Calu3 (cell line): ENCODE data around the gene OR51I2. TPM values are rescaled to one million over a fixed set of nuclear protein-coding genes. Genes with fewer than 3 reads are reported as not detected.

Source experiments
- BruUV-seq: library from RNA; stranded (reverse); fragments of 400-500 nt; replicated peaks from 2 replicates; lab custom pipeline; 2021; lab: Mats Ljungman, UMichigan
- CTCF ChIA-PET: fragments of 300-600 bp; sonication (Branson Sonifier 250); formaldehyde crosslinking; loops from one replicate; lab custom pipeline; 2022; ENCODE audit warnings: antibody characterized with exemption; lab: Charles Lee
- DNase-seq: peaks from one replicate; pipeline ENCODE4 v3.0.0; 2022
- H3K27ac Mint-ChIP-seq: one replicate; pipeline ENCODE4 v1.8.0; 2022; ENCODE audit warnings: mixed read lengths; ENCODE audit not compliant: unreplicated experiment
- H3K27me3 Mint-ChIP-seq: one replicate; pipeline ENCODE4 v1.8.0; 2022; ENCODE audit warnings: mixed read lengths; ENCODE audit not compliant: unreplicated experiment
- H3K36me3 Mint-ChIP-seq: one replicate; pipeline ENCODE4 v1.8.0; 2022; ENCODE audit warnings: mild to moderate bottlenecking, moderate library complexity, mixed read lengths; ENCODE audit not compliant: insufficient read depth, unreplicated experiment
- H3K4me1 Mint-ChIP-seq: one replicate; pipeline ENCODE4 v1.8.0; 2022; ENCODE audit warnings: mild to moderate bottlenecking, low read depth, mixed read lengths; ENCODE audit not compliant: unreplicated experiment
- H3K4me3 Mint-ChIP-seq: one replicate; pipeline ENCODE4 v1.8.0; 2022; ENCODE audit warnings: mild to moderate bottlenecking, low read depth, moderate library complexity, mixed read lengths; ENCODE audit not compliant: unreplicated experiment
- H3K9me3 Mint-ChIP-seq: one replicate; pipeline ENCODE4 v1.8.0; 2022; ENCODE audit warnings: low read depth, mixed read lengths; ENCODE audit not compliant: unreplicated experiment
- intact Hi-C: fragments of 100-400 bp; cut with micrococcal nuclease; formaldehyde crosslinking; loops from one replicate; pipeline ENCODE4 v1.10.0; 2022; ENCODE audit not compliant: unreplicated experiment
- total RNA-seq: library from RNA; stranded (reverse); gene quantifications from 2 replicates; pipeline ENCODE4 v1.2.3, GENCODE V29; 2022
- TF ChIP-seq, protein P1 (sequence below): fragments of 200-600 bp; IDR thresholded peaks from one replicate; pipeline ENCODE4 v1.8.0; 2022; ENCODE audit warnings: antibody characterized with exemption; ENCODE audit not compliant: unreplicated experiment

OR51I2 gene
- total RNA-seq, 1 experiment from 2014 or later = not detected

- CTCF ChIA-PET = no interaction called here
- Mint-ChIP-seq H3K4me3 (no peak overlapping the region), H3K27ac (no peak overlapping the region), H3K9me3 (peaks cover 5% of the 10 kb centered on the region), H3K4me1 (no peaks in the 10 kb centered on the region), H3K36me3 (no peaks in the 10 kb centered on the region), H3K27me3 (no peaks in the 10 kb centered on the region)
- TF ChIP-seq, protein P1, sequence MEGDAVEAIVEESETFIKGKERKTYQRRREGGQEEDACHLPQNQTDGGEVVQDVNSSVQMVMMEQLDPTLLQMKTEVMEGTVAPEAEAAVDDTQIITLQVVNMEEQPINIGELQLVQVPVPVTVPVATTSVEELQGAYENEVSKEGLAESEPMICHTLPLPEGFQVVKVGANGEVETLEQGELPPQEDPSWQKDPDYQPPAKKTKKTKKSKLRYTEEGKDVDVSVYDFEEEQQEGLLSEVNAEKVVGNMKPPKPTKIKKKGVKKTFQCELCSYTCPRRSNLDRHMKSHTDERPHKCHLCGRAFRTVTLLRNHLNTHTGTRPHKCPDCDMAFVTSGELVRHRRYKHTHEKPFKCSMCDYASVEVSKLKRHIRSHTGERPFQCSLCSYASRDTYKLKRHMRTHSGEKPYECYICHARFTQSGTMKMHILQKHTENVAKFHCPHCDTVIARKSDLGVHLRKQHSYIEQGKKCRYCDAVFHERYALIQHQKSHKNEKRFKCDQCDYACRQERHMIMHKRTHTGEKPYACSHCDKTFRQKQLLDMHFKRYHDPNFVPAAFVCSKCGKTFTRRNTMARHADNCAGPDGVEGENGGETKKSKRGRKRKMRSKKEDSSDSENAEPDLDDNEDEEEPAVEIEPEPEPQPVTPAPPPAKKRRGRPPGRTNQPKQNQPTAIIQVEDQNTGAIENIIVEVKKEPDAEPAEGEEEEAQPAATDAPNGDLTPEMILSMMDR = no peak
- intact Hi-C loops = no loop called here
- BruUV-seq = no TSS peak
- DNase-seq = no peak
Measured at GRCh38 chr11:5460983-5461621, 12.0 kb downstream of the OR51I2 start.

GRCh38 chr11:5467527-5467926, 18.4 kb downstream of the OR51I2 start:
- Mint-ChIP-seq H3K36me3 (peaks cover 3% of the 10 kb centered on the region), H3K9me3 (peaks cover 4% of the 10 kb centered on the region), H3K27ac (no peak overlapping the region), H3K4me1 (no peaks in the 10 kb centered on the region), H3K27me3 (peaks cover 38% of the 10 kb centered on the region), H3K4me3 (no peak overlapping the region)
- no peak for DNase-seq
- BruUV-seq = no TSS peak
- intact Hi-C loops = no loop called here
- CTCF ChIA-PET = no interaction called here
- TF ChIP-seq, protein P1 = no peak

- Mint-ChIP-seq H3K27ac (no peak overlapping the region), H3K4me3 (no peak overlapping the region), H3K27me3 (peaks cover 41% of the 10 kb centered on the region), H3K36me3 (no peaks in the 10 kb centered on the region), H3K9me3 (no peaks in the 10 kb centered on the region), H3K4me1 (no peaks in the 10 kb centered on the region)
- TF ChIP-seq, protein P1 = no peak
- CTCF ChIA-PET = no interaction called here
- DNase-seq = no peak
- intact Hi-C loops = loop anchor here (10.0 kb wide), 1 partner anchor 421 kb away; the partner anchor contains the start of gene OR52E5
- BruUV-seq = no TSS peak
Measured at GRCh38 chr11:5473921-5474320, 24.8 kb downstream of the OR51I2 start.

DNA sequence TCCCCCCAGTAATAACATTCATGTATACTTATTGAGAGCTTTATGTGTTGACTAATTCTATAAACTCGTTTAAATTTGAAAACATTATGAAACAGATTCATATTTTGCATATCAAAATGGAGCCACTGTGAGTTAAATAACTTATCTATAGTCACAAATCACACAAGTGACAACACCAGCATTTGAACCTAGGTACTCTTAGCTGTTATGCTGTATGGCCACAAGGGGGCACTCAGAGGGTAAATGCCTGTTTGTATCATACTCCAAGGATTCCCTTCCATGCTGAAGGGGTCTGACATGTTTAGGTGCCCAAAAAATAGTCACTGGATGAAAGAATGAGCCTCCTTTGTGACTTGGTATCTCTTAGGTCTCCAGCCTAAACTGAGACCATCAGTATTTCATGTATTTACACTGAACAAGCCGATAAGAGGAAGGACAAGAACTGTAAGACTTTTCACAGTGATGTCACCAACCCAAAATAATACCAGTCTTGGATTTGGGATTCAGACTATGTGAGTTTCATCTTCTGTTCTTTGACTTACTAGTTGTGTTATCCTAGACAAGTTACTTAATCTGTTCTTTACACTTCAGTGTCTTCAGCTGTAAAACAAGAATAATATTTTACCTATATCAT, 27.2 kb downstream of the OR51I2 start:
- Mint-ChIP-seq H3K4me1 (no peaks in the 10 kb centered on the region), H3K4me3 (no peak overlapping the region), H3K27me3 (peaks cover 21% of the 10 kb centered on the region), H3K36me3 (no peaks in the 10 kb centered on the region), H3K27ac (no peak overlapping the region), H3K9me3 (no peaks in the 10 kb centered on the region)
- CTCF ChIA-PET = interaction anchor here (0.8 to 1.1 kb wide), 2 partner anchors 8 to 77 kb away, joined by 4 read pairs; no protein-coding TSS in a partner anchor
- TF ChIP-seq, protein P1 = peak; percentile 41
- intact Hi-C loops = loop anchor here (1.0 to 10.0 kb wide), 3 partner anchors 77 to 418 kb away; partner anchors contain the start of genes OR52E5 and OR52N2
- BruUV-seq = no TSS peak
- peak; percentile 54 for DNase-seq
